ENCODE data around the gene DICER1.

Gene DICER1

DNA sequence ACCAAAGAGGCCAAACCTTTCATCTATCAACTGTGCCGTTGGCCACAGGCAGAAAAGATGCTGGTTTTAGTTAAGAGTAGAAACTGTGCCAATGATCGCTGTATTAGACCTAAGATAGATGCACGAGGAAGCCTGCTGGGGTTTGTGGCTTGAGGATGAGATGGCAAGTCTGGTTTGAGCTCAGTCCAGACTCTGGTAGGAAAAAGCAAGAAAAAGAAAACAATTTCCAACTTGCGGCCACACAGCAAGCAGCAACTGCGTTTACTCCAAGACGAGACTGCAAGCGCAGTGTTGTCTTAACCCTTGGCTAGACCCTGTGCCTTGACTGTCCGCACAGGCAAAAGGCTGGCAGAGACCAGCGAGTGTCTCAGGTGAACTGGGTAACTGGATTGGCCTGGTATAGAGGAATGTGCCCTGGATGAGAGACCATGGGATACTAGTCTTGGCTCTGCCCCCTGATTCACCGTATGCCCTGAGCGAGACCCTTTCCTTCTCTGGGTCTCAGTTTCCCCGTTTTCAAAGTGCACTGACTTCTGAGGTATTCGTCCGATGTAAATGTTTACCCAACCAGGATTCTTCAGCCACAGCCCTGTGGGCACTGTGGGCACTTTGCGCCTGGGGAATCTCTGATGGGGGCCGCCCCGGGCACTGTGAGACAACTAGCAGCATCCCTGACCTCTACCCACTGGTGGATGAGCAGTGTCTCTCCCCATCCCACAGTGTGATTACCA is 113.4 kb downstream of the DICER1 start:
- Mint-ChIP-seq H3K27me3 (no peaks in the 10 kb centered on the region), H3K36me3 (no peaks in the 10 kb centered on the region), H3K9me3 (no peaks in the 10 kb centered on the region), H3K4me1 (no peaks in the 10 kb centered on the region), H3K4me3 (no peak overlapping the region), H3K27ac (no peak overlapping the region)

DNA sequence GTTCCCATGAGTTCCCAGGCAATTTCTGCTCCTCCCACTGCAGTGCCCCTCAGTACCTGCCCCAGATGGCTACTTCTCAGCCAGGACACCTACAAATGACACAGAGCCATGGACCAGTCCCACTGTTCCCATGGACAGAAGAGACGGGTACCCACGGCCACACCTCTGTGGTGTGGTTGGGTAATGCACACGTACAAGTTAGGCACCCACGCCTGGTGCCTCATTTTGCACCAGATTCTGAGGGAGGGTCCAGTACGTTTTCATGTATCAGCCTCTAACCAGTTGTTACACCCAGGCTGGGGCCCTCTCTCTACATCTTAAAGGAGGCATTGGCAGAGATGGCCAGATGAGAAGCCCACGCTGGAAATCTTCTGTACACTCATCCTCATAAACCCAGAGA is 114.0 kb downstream of the DICER1 start:
- Mint-ChIP-seq H3K27me3 (peaks cover 3% of the 10 kb centered on the region), H3K9me3 (no peaks in the 10 kb centered on the region), H3K4me3 (no peak overlapping the region), H3K27ac (no peak overlapping the region), H3K4me1 (no peaks in the 10 kb centered on the region), H3K36me3 (no peaks in the 10 kb centered on the region)

GRCh38 chr14:95041477-95042020 is 115.8 kb downstream of the DICER1 start:
- Mint-ChIP-seq H3K9me3 (no peaks in the 10 kb centered on the region), H3K27me3 (peaks cover 3% of the 10 kb centered on the region), H3K4me1 (no peaks in the 10 kb centered on the region), H3K4me3 (no peak overlapping the region), H3K27ac (no peak overlapping the region), H3K36me3 (no peaks in the 10 kb centered on the region)

- Mint-ChIP-seq H3K27me3 (peaks cover 3% of the 10 kb centered on the region), H3K9me3 (no peaks in the 10 kb centered on the region), H3K36me3 (no peaks in the 10 kb centered on the region), H3K4me3 (no peak overlapping the region), H3K27ac (no peak overlapping the region), H3K4me1 (no peaks in the 10 kb centered on the region)
Measured at GRCh38 chr14:95040708-95041476, 116.4 kb downstream of the DICER1 start.

GRCh38 chr14:95039993-95040348 is 117.4 kb downstream of the DICER1 start:
- no peaks in the 10 kb centered on the region for H3K9me3 Mint-ChIP-seq
- H3K27ac Mint-ChIP-seq, result no peak overlapping the region
- no peak overlapping the region for H3K4me3 Mint-ChIP-seq
- peaks cover 3% of the 10 kb centered on the region for H3K27me3 Mint-ChIP-seq
- H3K4me1 Mint-ChIP-seq, result no peaks in the 10 kb centered on the region
- no peaks in the 10 kb centered on the region for H3K36me3 Mint-ChIP-seq

- H3K4me1 Mint-ChIP-seq, result no peaks in the 10 kb centered on the region
- peaks cover 3% of the 10 kb centered on the region for H3K27me3 Mint-ChIP-seq
- no peak overlapping the region for H3K4me3 Mint-ChIP-seq
- no peaks in the 10 kb centered on the region for H3K36me3 Mint-ChIP-seq
- H3K9me3 Mint-ChIP-seq, result no peaks in the 10 kb centered on the region
- H3K27ac Mint-ChIP-seq, result no peak overlapping the region
Measured at GRCh38 chr14:95039259-95039992, 117.9 kb downstream of the DICER1 start.

GRCh38 chr14:95038521-95039250 is 118.6 kb downstream of the DICER1 start:
- Mint-ChIP-seq H3K27ac (no peak overlapping the region), H3K27me3 (peaks cover 3% of the 10 kb centered on the region), H3K4me1 (no peaks in the 10 kb centered on the region), H3K36me3 (no peaks in the 10 kb centered on the region), H3K4me3 (no peak overlapping the region), H3K9me3 (no peaks in the 10 kb centered on the region)

DNA sequence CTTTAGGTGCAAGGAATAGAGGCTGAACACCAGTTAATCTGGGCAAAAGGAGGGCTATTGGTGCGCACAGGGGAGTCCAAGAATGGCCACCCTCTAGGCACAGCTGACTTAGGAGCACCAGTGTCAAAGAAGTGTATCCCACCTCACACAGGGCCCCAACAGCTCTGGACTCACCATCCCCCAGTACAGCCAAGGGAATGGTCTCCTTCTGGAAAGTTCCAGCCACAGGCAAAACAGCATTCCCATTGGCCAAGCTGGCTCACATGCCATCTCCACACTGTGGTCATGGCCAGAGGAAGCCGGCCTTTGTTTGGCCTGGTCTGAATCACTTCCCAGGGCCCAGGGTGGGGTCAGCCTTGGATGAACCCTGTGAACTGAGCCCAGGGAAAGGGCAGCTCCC is 120.1 kb downstream of the DICER1 start:
- H3K4me1 Mint-ChIP-seq, result no peaks in the 10 kb centered on the region
- H3K27ac Mint-ChIP-seq, result no peak overlapping the region
- H3K4me3 Mint-ChIP-seq, result no peak overlapping the region
- no peaks in the 10 kb centered on the region for H3K36me3 Mint-ChIP-seq
- H3K27me3 Mint-ChIP-seq, result peaks cover 3% of the 10 kb centered on the region
- H3K9me3 Mint-ChIP-seq, result no peaks in the 10 kb centered on the region
